Body of pancreas (tissue), 4 donors: ENCODE measurements around the gene TMEM213. TPM values are rescaled to one million over a fixed set of nuclear protein-coding genes. Genes with fewer than 3 reads are reported as not detected.
"Not testable (repeated sequence)": the region's sequence is repeated elsewhere in the genome, so short reads cannot be mapped to it uniquely, and the experiment has no call there.

Experiments
- ATAC-seq: fragments of 150-250 bp; one replicate; pipeline ENCODE4 v1.9.1; 2016
- DNase-seq, 4 donors: peaks; one replicate each; pipeline ENCODE4 v3.0.0-alpha.2; 2019
- H3K27ac ChIP-seq, 4 donors: fragments of 200-600 bp; sonication (generic); 1 replicate in 3 of 4; 2 replicates in 1 of 4; pipeline versions ENCODE4 v1.5.1 to v1.6.1; 2016 to 2019; ENCODE audit warnings: mild to moderate bottlenecking in 1 of 4, mixed read lengths in 1 of 4, moderate library complexity in 1 of 4
- H3K27me3 ChIP-seq, 2 donors: fragments of 200-600 bp; sonication (generic); one replicate each; pipeline ENCODE4 v1.6.0; 2016; ENCODE audit warnings: mild to moderate bottlenecking in 1 of 2
- H3K36me3 ChIP-seq, 2 donors: fragments of 200-600 bp; sonication (generic); replicated peaks in 1 of 2; 2 replicates each; pipeline ENCODE4 v1.5.1; 2016; ENCODE audit warnings: low read depth in 2 of 2; ENCODE audit not compliant: insufficient read depth in 1 of 2
- H3K4me1 ChIP-seq: fragments of 200-600 bp; sonication (generic); one replicate; pipeline ENCODE4 v1.6.0; 2016
- H3K4me3 ChIP-seq, 2 donors: fragments of 200-600 bp; sonication (generic); 1 replicate in 1 of 2; 2 replicates in 1 of 2; pipeline ENCODE4 v1.5.1; 2016 to 2019
- H3K9me3 ChIP-seq, 3 donors: fragments of 200-600 bp; sonication (generic); 1 replicate in 2 of 3; 2 replicates in 1 of 3; pipeline ENCODE4 v1.5.1; 2016
- POLR2A ChIP-seq, 3 donors: fragments of 450-650 bp; IDR thresholded peaks; one replicate each; pipeline ENCODE4 v1.6.1; 2016; ENCODE audit warnings: antibody characterized with exemption in 3 of 3, mild to moderate bottlenecking in 2 of 3
- WGBS, 2 donors: methylation state at CpG; one replicate each; pipeline ENCODE4 v1.1.5; 2017; 5-methylcytosine and 5-hydroxymethylcytosine counted together
- intact Hi-C: fragments of 100-400 bp; cut with DNase I; formaldehyde crosslinking; loops from one replicate; pipeline ENCODE4 v1.15.1; 2023
- total RNA-seq, 2 donors: library from RNA; depleted of rRNA; stranded (reverse); fragments of >200 nt; gene quantifications; one replicate each; pipeline ENCODE4 v1.1.0, GENCODE V29; 2016
- TF ChIP-seq, protein P1 (sequence below), 7 experiments: fragments of 450-650 bp in 4 of 7; fragments of 200-600 bp in 3 of 7; sonication (generic) in 3 of 7; IDR thresholded peaks; one replicate each; pipeline ENCODE4 v1.5.1; 2016 to 2019; ENCODE audit warnings: antibody characterized with exemption in 7 of 7

The TMEM213 gene
- total RNA-seq, 2 donors from 2014 or later = not detected

DNA sequence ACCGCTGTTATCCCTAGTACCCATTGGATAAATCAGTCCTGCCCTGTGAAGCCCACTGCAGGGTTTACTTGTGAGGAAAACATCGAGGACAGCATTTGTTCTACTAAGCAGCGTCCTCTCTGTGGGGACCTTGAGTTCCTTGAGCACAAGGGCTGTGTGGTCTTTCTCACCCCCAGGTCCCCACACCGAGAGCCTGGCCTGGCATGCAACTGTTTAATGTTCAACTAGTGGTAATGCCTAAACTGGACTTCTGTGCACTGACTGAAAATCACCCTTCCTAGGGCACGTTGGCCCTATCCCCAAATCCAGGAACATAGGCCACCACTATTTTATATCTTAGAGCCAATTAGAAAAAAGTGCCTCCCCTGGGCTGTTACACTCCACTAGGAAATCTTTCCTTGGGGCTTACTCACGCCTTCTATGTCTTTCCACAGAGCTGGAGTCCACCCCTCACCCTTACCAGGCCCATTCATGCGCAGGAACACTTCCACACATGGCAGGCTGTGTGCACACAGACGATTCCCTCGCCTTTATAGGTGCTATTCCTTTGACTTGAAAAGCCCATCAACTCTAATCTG is 1.7 kb upstream of the TMEM213 start:
- Histone ChIP-seq H3K9me3 (no peaks in the 10 kb centered on the region), H3K27ac (no peak overlapping the region), H3K36me3 (no peaks in the 10 kb centered on the region), H3K4me3 (no peak overlapping the region), H3K4me1 (no peaks in the 10 kb centered on the region), H3K27me3 (no peaks in the 10 kb centered on the region)
- DNase-seq (no peak), ATAC-seq (no peak)
- intact Hi-C loops = no loop called here
- TF ChIP-seq, protein P1, sequence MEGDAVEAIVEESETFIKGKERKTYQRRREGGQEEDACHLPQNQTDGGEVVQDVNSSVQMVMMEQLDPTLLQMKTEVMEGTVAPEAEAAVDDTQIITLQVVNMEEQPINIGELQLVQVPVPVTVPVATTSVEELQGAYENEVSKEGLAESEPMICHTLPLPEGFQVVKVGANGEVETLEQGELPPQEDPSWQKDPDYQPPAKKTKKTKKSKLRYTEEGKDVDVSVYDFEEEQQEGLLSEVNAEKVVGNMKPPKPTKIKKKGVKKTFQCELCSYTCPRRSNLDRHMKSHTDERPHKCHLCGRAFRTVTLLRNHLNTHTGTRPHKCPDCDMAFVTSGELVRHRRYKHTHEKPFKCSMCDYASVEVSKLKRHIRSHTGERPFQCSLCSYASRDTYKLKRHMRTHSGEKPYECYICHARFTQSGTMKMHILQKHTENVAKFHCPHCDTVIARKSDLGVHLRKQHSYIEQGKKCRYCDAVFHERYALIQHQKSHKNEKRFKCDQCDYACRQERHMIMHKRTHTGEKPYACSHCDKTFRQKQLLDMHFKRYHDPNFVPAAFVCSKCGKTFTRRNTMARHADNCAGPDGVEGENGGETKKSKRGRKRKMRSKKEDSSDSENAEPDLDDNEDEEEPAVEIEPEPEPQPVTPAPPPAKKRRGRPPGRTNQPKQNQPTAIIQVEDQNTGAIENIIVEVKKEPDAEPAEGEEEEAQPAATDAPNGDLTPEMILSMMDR (IDR thresholded peaks at IDR 0.05) = no peak
- TF ChIP-seq POLR2A (IDR thresholded peaks at IDR 0.05) = no peak
- WGBS, 2 donors = 65 to 72% methylated on average over 9 of the region's 9 CpGs

DNA sequence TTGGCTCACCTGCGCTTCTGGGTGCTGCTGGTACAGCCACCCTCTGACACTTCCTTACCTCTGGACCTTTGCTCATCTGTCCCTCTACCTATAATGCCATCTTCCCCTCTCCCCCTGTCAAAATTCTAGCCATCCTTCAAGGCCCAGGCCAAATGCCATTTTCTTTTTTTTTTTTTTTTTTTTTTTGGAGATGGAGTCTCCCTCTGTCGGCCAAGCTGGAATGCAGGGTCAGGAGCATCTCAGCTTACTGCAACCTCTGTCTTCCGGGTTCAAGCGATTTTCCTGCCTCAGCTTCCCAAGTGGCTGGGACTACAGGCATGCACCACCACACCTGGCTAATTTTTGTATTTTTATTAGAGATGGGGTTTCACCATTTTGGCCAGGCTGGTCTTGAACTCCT is 748 bp upstream of the TMEM213 start:
- 68 to 85% methylated on average over 4 of the region's 4 CpGs for WGBS, 2 donors
- DNase-seq, H3K27me3 ChIP-seq, H3K4me3 ChIP-seq, intact Hi-C loops, H3K4me1 ChIP-seq, ATAC-seq, H3K9me3 ChIP-seq, H3K27ac ChIP-seq, H3K36me3 ChIP-seq: not testable (repeated sequence)

DNA sequence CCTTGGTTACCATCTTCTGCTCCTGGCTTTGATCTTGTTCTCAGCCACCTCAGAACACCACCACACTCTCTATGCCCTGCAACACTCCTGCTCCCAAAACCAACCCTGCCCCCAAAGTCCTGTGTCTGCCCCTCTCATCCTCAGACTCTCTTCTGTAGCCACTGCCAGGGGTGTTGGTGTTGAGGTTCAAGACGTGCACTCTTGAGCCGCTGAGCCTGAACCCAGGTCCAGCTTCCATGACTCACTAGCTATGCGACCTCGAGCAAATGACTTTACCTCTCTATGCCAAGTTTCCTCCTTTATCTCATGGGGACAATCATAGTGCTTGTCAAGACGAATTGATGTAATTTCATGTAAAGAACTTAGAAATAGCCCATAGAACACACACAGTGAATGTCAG is 1.0 kb downstream of the TMEM213 start:
- no peaks in the 10 kb centered on the region for H3K27me3 ChIP-seq
- no peaks in the 10 kb centered on the region for H3K4me1 ChIP-seq
- no peaks in the 10 kb centered on the region for H3K9me3 ChIP-seq
- ATAC-seq (no peak), DNase-seq (no peak)
- H3K27ac ChIP-seq = no peak overlapping the region
- H3K36me3 ChIP-seq = no peaks in the 10 kb centered on the region
- intact Hi-C loops = no loop called here
- no peak for TF ChIP-seq POLR2A (IDR thresholded peaks at IDR 0.05)
- 49 to 59% methylated on average over 5 of the region's 5 CpGs for WGBS, 2 donors
- no peak overlapping the region for H3K4me3 ChIP-seq

DNA sequence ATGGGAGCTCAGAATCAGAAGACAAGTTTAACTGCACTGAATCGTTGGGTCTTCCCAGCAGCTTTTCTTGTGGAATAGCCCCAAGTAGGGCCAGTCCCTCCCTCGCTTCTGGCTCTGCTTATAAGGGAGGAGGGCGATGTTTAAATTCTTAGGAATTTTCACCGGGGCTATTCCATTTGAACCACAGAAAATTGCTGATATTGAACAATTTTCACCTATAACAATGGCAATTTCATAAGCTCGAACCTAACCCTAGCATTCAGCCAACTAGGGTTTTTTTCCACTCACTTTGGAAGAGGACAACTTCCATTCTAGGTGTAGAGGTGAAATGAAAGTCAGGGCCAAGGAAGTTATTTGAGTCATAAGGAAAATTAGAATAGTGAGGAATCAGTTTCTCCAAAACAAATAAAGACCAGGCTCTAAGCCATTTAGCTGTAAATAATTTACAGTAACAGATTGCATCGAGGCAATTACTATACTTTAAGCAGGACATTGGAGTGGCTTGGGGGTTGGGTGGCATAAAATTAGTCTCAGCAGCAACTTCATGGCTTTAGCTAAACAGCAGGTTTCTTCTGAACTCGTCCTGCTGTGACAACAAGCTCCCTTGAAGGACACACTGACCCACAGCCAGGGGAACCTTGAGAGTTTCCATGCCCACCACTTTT is 1.7 kb downstream of the TMEM213 start:
- Histone ChIP-seq H3K4me3 (no peak overlapping the region), H3K27me3 (no peaks in the 10 kb centered on the region), H3K27ac (no peak overlapping the region), H3K36me3 (no peaks in the 10 kb centered on the region), H3K9me3 (no peaks in the 10 kb centered on the region), H3K4me1 (no peaks in the 10 kb centered on the region)
- ATAC-seq (no peak), DNase-seq (no peak)
- 61% methylated on average over 7 of the region's 7 CpGs for WGBS, 2 donors
- intact Hi-C loops = no loop called here
- TF ChIP-seq, protein P1 (IDR thresholded peaks at IDR 0.05) = no peak
- TF ChIP-seq POLR2A (IDR thresholded peaks at IDR 0.05) = no peak

DNA sequence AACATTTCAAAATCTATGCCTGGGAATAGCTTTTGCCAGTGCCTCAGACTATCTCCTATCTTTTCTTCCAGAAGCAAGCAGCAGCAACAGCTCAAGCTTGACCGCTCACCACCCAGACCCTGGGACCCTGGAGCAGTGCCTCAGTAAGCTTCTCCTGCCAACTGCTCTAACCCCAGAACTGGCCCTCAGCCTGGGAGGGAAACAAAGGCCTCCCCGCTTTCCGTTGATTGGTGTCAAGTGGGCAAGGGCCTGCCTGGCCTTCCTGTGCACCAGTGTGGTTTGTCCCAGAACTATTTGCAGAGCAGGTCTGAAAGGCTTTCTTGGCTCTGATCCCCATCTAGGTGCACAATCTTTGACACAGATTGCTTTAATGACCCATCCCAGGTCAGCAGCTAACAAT is 3.5 kb downstream of the TMEM213 start:
- no peak for TF ChIP-seq POLR2A (IDR thresholded peaks at IDR 0.05)
- TF ChIP-seq, protein P1 (IDR thresholded peaks at IDR 0.05) = no peak
- Histone ChIP-seq H3K9me3 (no peaks in the 10 kb centered on the region), H3K36me3 (no peaks in the 10 kb centered on the region), H3K27me3 (no peaks in the 10 kb centered on the region), H3K4me3 (no peak overlapping the region), H3K4me1 (no peaks in the 10 kb centered on the region), H3K27ac (no peak overlapping the region)
- DNase-seq = no peak
- intact Hi-C loops = no loop called here
- no peak for ATAC-seq
- 90% methylated on average over 3 of the region's 3 CpGs for WGBS, 2 donors

DNA sequence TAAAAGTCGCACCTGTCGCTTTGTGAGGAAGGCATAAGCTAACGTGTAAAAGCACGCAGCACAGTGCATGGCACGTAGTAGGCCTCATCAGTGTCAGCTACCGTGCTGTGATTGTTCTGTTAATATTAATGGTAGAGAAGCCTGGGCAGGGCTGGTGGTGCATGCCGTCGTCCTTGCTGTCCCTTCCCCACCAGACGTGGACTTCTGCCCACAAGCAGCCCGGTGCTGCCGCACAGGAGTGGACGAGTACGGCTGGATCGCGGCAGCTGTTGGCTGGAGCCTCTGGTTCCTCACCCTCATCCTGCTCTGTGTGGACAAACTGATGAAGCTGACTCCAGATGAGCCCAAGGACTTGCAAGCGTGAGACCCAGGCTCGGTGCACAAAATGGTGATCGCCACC is 4.9 kb downstream of the TMEM213 start:
- DNase-seq (no peak), ATAC-seq (no peak)
- H3K4me1 ChIP-seq = no peaks in the 10 kb centered on the region
- H3K27ac ChIP-seq = no peak overlapping the region
- no peak for TF ChIP-seq POLR2A (IDR thresholded peaks at IDR 0.05)
- TF ChIP-seq, protein P1 (IDR thresholded peaks at IDR 0.05) = no peak
- no peaks in the 10 kb centered on the region for H3K36me3 ChIP-seq
- H3K4me3 ChIP-seq = no peak overlapping the region
- 90 to 91% methylated on average over 10 to 18 of the region's 18 CpGs for WGBS, 2 donors
- intact Hi-C loops = no loop called here
- H3K9me3 ChIP-seq = no peaks in the 10 kb centered on the region
- H3K27me3 ChIP-seq = no peaks in the 10 kb centered on the region
